AG09319 (cell line): ENCODE data around the gene DRGX.

Source experiments
- DNase-seq: peaks from one replicate; pipeline ENCODE4 v3.0.0-alpha.2; 2010; ENCODE audit warnings: low read depth; ENCODE audit errors: extremely low read depth
- CTCF ChIP-seq: IDR thresholded peaks from 2 replicates; pipeline ENCODE4 v1.5.1; 2011; ENCODE audit warnings: low read depth, mild to moderate bottlenecking, inconsistent platforms, low read length, moderate library complexity

DRGX gene

GRCh38 chr10:49407552-49408137 lies 11.8 kb upstream of the DRGX start:
- peak; percentile 98 for TF ChIP-seq CTCF
- DNase-seq: peak; percentile 45

- no peak for TF ChIP-seq CTCF
Measured at GRCh38 chr10:49407151-49407550, 11.3 kb upstream of the DRGX start.

GRCh38 chr10:49404321-49404878 lies 8.5 kb upstream of the DRGX start:
- no peak for TF ChIP-seq CTCF
- no peak for DNase-seq

More at GRCh38 chr10:49407151-49407550, 11.3 kb upstream of the DRGX start:
- DNase-seq: no peak

- no peak for TF ChIP-seq CTCF
- DNase-seq: no peak
Measured at GRCh38 chr10:49403363-49403762, 7.5 kb upstream of the DRGX start.

GRCh38 chr10:49400365-49400764 lies 4.5 kb upstream of the DRGX start:
- no peak for DNase-seq
- TF ChIP-seq CTCF: no peak

GRCh38 chr10:49398986-49399385 lies 3.1 kb upstream of the DRGX start:
- TF ChIP-seq CTCF: no peak
- no peak for DNase-seq

- no peak for DNase-seq
- TF ChIP-seq CTCF: no peak
Measured at GRCh38 chr10:49398000-49398861, 2.3 kb upstream of the DRGX start.
